Measurements from ENCODE around the gene ARMC9. TPM values are rescaled to one million over a fixed set of nuclear protein-coding genes. Genes with fewer than 3 reads are reported as not detected.

ARMC9 gene
- total RNA-seq, 1 experiment from 2014 or later, result 16.4 TPM

DNA sequence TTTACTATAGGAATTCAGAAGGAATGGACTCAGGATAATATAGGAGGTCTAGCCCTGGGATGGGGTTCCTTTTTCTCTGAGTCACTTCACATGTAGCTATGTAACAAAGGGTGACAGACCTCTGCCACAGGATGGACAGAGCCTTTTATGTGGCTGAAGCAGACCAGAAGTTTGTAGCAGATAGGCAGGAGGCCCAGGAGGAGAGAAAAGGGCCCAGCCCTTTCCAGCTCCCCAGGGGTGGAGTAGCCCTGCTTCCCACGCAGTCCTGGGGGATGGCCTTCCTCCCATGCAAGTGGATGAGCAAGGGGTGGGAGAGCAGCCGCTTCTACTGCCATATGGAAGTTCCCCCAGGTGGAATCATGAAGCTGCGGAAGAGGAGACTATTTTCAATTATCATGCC lies 40.3 kb downstream of the ARMC9 start:
- Histone ChIP-seq H3K9me2 (ENCODE audit: insufficient read depth) (no peaks in the 10 kb centered on the region), H3K79me2 (ENCODE audit: insufficient read depth, low read length) (no peaks in the 10 kb centered on the region), H3K9me3 (ENCODE audit: control insufficient read depth in 1 of 2, insufficient read depth in 1 of 2, low read depth in 1 of 2, low read length in 2 of 2) (no peaks in the 10 kb centered on the region), H3K36me3 (ENCODE audit: control insufficient read depth in 1 of 2, insufficient read depth in 2 of 2, low read length in 2 of 2) (no peaks in the 10 kb centered on the region; a peak in 1 of 4 replicates), H3K27me3 (ENCODE audit: insufficient read depth, low read length) (no peaks in the 10 kb centered on the region), H2AFZ (ENCODE audit: low read depth, low read length, poor library complexity, severe bottlenecking) (no peak overlapping the region), H3K9ac (ENCODE audit: low read length) (no peak overlapping the region), H3K27ac (ENCODE audit: low read depth, low read length) (no peak overlapping the region), H3K4me3 (replicated peaks in 1 of 2; ENCODE audit: low read depth in 1 of 2, low read length in 2 of 2) (no peak overlapping the region), H3K4me2 (ENCODE audit: low read length) (no peak overlapping the region), H3K4me1 (ENCODE audit: control insufficient read depth in 1 of 2, insufficient read depth in 2 of 2, low read length in 2 of 2) (no peaks in the 10 kb centered on the region), H4K20me1 (ENCODE audit: insufficient read depth) (no peaks in the 10 kb centered on the region)
- CTCF ChIA-PET, result no interaction called here
- TF ChIP-seq EGR1 (IDR thresholded peaks at IDR 0.05; ENCODE audit: low read depth), result no peak
- ATAC-seq, result no peak
- intact Hi-C loops (cut with micrococcal nuclease), result no loop called here
- no TSS peak for BruUV-seq (replicated peaks)
- RAD21 ChIA-PET (ENCODE audit: low non-redundant PET in 1 of 2, low total read pairs in 2 of 2, uncharacterized antibody in 2 of 2, unreplicated experiment in 2 of 2), result interaction anchor here in 1 of 2 experiments (0.6 kb wide), 1 partner anchor 182 kb away, joined by 3 read pairs; no protein-coding TSS in a partner anchor
- POLR2A ChIA-PET, result no interaction called here
- no peak for DNase-seq (ENCODE audit: low read depth, low spot score)

DNA sequence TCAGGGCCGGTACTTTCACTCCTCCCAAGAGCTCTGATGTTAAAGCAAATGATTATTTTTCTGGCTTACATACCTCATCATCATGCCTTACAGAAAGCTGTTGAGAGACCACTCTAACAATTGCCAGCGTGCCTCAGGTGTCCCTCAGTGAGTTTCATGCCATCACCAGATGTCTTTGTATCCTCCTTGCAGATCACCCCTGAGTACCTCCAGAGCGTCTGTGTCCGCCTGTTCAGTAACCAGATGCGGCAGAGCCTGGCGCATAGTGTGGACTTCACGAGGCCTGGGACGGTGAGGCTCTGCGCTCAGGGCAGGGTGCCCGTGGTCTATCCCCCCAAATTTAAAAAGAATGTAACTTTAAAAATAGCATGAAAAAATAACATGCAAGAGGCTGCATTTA lies 41.3 kb downstream of the ARMC9 start:
- Histone ChIP-seq H3K4me1 (ENCODE audit: control insufficient read depth in 1 of 2, insufficient read depth in 2 of 2, low read length in 2 of 2) (no peaks in the 10 kb centered on the region), H4K20me1 (ENCODE audit: insufficient read depth) (no peaks in the 10 kb centered on the region), H3K9ac (ENCODE audit: low read length) (no peak overlapping the region), H2AFZ (ENCODE audit: low read depth, low read length, poor library complexity, severe bottlenecking) (no peak overlapping the region), H3K4me2 (ENCODE audit: low read length) (no peak overlapping the region), H3K79me2 (ENCODE audit: insufficient read depth, low read length) (no peaks in the 10 kb centered on the region), H3K36me3 (ENCODE audit: control insufficient read depth in 1 of 2, insufficient read depth in 2 of 2, low read length in 2 of 2) (no peaks in the 10 kb centered on the region; a peak in 1 of 4 replicates), H3K27me3 (ENCODE audit: insufficient read depth, low read length) (no peaks in the 10 kb centered on the region), H3K4me3 (replicated peaks in 1 of 2; ENCODE audit: low read depth in 1 of 2, low read length in 2 of 2) (no peak overlapping the region), H3K9me2 (ENCODE audit: insufficient read depth) (no peaks in the 10 kb centered on the region), H3K9me3 (ENCODE audit: control insufficient read depth in 1 of 2, insufficient read depth in 1 of 2, low read depth in 1 of 2, low read length in 2 of 2) (no peaks in the 10 kb centered on the region), H3K27ac (ENCODE audit: low read depth, low read length) (no peak overlapping the region)
- RAD21 ChIA-PET (ENCODE audit: low non-redundant PET in 1 of 2, low total read pairs in 2 of 2, uncharacterized antibody in 2 of 2, unreplicated experiment in 2 of 2), result interaction anchor here in 1 of 2 experiments (0.6 kb wide), 1 partner anchor 161 kb away, joined by 4 read pairs; no protein-coding TSS in a partner anchor
- CTCF ChIA-PET, result no interaction called here
- DNase-seq (ENCODE audit: low read depth, low spot score), result no peak
- POLR2A ChIA-PET, result no interaction called here
- no TSS peak for BruUV-seq (replicated peaks)
- intact Hi-C loops (cut with micrococcal nuclease), result no loop called here
- no peak for ATAC-seq
- TF ChIP-seq SRF (IDR thresholded peaks at IDR 0.05; ENCODE audit: low read depth) (no peak), SIN3A (IDR thresholded peaks at IDR 0.05; ENCODE audit: low read depth) (no peak), POLR2AphosphoS5 (IDR thresholded peaks at IDR 0.05; ENCODE audit: low read depth, low read length) (no peak), ZNF274 (IDR thresholded peaks at IDR 0.05; ENCODE audit: low read depth, low read length) (no peak), SP1 (IDR thresholded peaks at IDR 0.05; ENCODE audit: low read depth) (no peak), JUND (IDR thresholded peaks at IDR 0.05) (no peak), EZH2phosphoT487 (IDR thresholded peaks at IDR 0.05; ENCODE audit: borderline replicate concordance) (no peak), RAD21 (IDR thresholded peaks at IDR 0.05; ENCODE audit: low read depth) (no peak), ZFX (IDR thresholded peaks at IDR 0.05) (no peak), CEBPB (IDR thresholded peaks at IDR 0.05; ENCODE audit: low read depth) (no peak), ELF1 (IDR thresholded peaks at IDR 0.05; ENCODE audit: borderline replicate concordance, low read depth) (no peak), FOSL1 (IDR thresholded peaks at IDR 0.05; ENCODE audit: low read depth) (no peak), EZH2 (IDR thresholded peaks at IDR 0.05) (no peak)
- TF ChIP-seq, protein P1, sequence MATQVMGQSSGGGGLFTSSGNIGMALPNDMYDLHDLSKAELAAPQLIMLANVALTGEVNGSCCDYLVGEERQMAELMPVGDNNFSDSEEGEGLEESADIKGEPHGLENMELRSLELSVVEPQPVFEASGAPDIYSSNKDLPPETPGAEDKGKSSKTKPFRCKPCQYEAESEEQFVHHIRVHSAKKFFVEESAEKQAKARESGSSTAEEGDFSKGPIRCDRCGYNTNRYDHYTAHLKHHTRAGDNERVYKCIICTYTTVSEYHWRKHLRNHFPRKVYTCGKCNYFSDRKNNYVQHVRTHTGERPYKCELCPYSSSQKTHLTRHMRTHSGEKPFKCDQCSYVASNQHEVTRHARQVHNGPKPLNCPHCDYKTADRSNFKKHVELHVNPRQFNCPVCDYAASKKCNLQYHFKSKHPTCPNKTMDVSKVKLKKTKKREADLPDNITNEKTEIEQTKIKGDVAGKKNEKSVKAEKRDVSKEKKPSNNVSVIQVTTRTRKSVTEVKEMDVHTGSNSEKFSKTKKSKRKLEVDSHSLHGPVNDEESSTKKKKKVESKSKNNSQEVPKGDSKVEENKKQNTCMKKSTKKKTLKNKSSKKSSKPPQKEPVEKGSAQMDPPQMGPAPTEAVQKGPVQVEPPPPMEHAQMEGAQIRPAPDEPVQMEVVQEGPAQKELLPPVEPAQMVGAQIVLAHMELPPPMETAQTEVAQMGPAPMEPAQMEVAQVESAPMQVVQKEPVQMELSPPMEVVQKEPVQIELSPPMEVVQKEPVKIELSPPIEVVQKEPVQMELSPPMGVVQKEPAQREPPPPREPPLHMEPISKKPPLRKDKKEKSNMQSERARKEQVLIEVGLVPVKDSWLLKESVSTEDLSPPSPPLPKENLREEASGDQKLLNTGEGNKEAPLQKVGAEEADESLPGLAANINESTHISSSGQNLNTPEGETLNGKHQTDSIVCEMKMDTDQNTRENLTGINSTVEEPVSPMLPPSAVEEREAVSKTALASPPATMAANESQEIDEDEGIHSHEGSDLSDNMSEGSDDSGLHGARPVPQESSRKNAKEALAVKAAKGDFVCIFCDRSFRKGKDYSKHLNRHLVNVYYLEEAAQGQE (IDR thresholded peaks at IDR 0.05; ENCODE audit: low read depth), result no peak
- TF ChIP-seq, protein P2, sequence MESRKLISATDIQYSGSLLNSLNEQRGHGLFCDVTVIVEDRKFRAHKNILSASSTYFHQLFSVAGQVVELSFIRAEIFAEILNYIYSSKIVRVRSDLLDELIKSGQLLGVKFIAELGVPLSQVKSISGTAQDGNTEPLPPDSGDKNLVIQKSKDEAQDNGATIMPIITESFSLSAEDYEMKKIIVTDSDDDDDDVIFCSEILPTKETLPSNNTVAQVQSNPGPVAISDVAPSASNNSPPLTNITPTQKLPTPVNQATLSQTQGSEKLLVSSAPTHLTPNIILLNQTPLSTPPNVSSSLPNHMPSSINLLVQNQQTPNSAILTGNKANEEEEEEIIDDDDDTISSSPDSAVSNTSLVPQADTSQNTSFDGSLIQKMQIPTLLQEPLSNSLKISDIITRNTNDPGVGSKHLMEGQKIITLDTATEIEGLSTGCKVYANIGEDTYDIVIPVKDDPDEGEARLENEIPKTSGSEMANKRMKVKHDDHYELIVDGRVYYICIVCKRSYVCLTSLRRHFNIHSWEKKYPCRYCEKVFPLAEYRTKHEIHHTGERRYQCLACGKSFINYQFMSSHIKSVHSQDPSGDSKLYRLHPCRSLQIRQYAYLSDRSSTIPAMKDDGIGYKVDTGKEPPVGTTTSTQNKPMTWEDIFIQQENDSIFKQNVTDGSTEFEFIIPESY (IDR thresholded peaks at IDR 0.05; ENCODE audit: extremely low read depth, insufficient replicate concordance, low read length), result no peak
